Measurements from ENCODE around the gene ZNF784. TPM values are rescaled to one million over a fixed set of nuclear protein-coding genes. Genes with fewer than 3 reads are reported as not detected.
"Not testable (repeated sequence)": the region's sequence is repeated elsewhere in the genome, so short reads cannot be mapped to it uniquely, and the experiment has no call there.

ZNF784 gene
- total RNA-seq, 2 donors from 2014 or later = 7.2 to 10.7 TPM

GRCh38 chr19:55576746-55577145, 47.6 kb downstream of the ZNF784 start:
- Histone ChIP-seq H3K9me3 (ENCODE audit: control insufficient read depth, low read length) (no peaks in the 10 kb centered on the region), H3K27me3 (ENCODE audit: control insufficient read depth, insufficient read depth, low read length, poor library complexity, severe bottlenecking) (no peaks in the 10 kb centered on the region), H3K4me3 (ENCODE audit: low read length) (no peak overlapping the region), H3K4me1 (ENCODE audit: control insufficient read depth, insufficient read depth, low read length) (no peaks in the 10 kb centered on the region), H3K36me3 (ENCODE audit: control insufficient read depth, insufficient read depth, low read length) (peaks cover 12% of the 10 kb centered on the region), H3K27ac (ENCODE audit: low read depth, low read length) (no peak overlapping the region), H3K9ac (ENCODE audit: extremely low read depth, low read length, poor library complexity, severe bottlenecking) (no peak overlapping the region)
- H3K9me3 Mint-ChIP-seq = no peaks in the 10 kb centered on the region
- H3K27me3 Mint-ChIP-seq (ENCODE audit: insufficient read depth) = no peaks in the 10 kb centered on the region
- no peak for DNase-seq
- 80 to 99% methylated on average over 2 to 5 of the region's 5 CpGs for WGBS, 2 experiments (ENCODE audit: insufficient coverage in 1 of 2, insufficient read length in 1 of 2)
- H3K36me3 Mint-ChIP-seq (ENCODE audit: low read depth) = peaks cover 22% of the 10 kb centered on the region
- peaks cover 8% of the 10 kb centered on the region for H3K4me1 Mint-ChIP-seq
- TF ChIP-seq CTCF (conservative IDR thresholded peaks at IDR 0.05) = no peak
- H3K27ac Mint-ChIP-seq = no peak overlapping the region
- no peak overlapping the region for H3K4me3 Mint-ChIP-seq

- H3K27me3 Mint-ChIP-seq (ENCODE audit: insufficient read depth); H3K4me3 ChIP-seq (ENCODE audit: low read length); H3K9me3 Mint-ChIP-seq; DNase-seq; H3K27ac ChIP-seq (ENCODE audit: low read depth, low read length); H3K4me1 Mint-ChIP-seq; H3K4me3 Mint-ChIP-seq; H3K4me1 ChIP-seq (ENCODE audit: control insufficient read depth, insufficient read depth, low read length); H3K9me3 ChIP-seq (ENCODE audit: control insufficient read depth, low read length); H3K27me3 ChIP-seq (ENCODE audit: control insufficient read depth, insufficient read depth, low read length, poor library complexity, severe bottlenecking); H3K27ac Mint-ChIP-seq; H3K9ac ChIP-seq (ENCODE audit: extremely low read depth, low read length, poor library complexity, severe bottlenecking): not testable (repeated sequence)
- H3K36me3 ChIP-seq (ENCODE audit: control insufficient read depth, insufficient read depth, low read length) = peaks cover 12% of the 10 kb centered on the region
- H3K36me3 Mint-ChIP-seq (ENCODE audit: low read depth) = peaks cover 18% of the 10 kb centered on the region
- WGBS, 2 experiments (ENCODE audit: insufficient coverage in 1 of 2, insufficient read length in 1 of 2) = 93% methylated on average over 3 of the region's 6 CpGs; no CpG with 5 or more reads in 1 of the 2 experiments
Observed at GRCh38 chr19:55573929-55574328, 50.4 kb downstream of the ZNF784 start.

Other genes starting within 250 kb of the ZNF784 start
- 1 to 10 TPM in 1 of 2 donors, not detected in 1; 1.2 TPM for gene TMEM190, start 247.7 kb downstream of the ZNF784 start, total RNA-seq
- gene TMEM238, start 240.3 kb downstream of the ZNF784 start, total RNA-seq = 1 to 10 TPM; 3.9 to 4.4 TPM
- 1,000 to 10,000 TPM; 1,672 to 1,902 TPM for gene RPL28, start 238.6 kb downstream of the ZNF784 start, total RNA-seq
- 100 to 1,000 TPM; 202 to 246 TPM for gene UBE2S, start 216.8 kb downstream of the ZNF784 start, total RNA-seq
- gene SHISA7, start 181.3 kb downstream of the ZNF784 start, total RNA-seq = not detected
- gene ISOC2, start 162.9 kb downstream of the ZNF784 start, total RNA-seq = 10 to 100 TPM; 35.9 to 39.2 TPM
- 1 to 10 TPM in 1 of 2 donors, under 1 TPM in 1; 0.62 to 2.3 TPM for gene C19orf85, start 159.8 kb downstream of the ZNF784 start, total RNA-seq
- gene ZNF628, start 147.9 kb downstream of the ZNF784 start, total RNA-seq = 10 to 100 TPM in 1 of 2 donors, 1 to 10 TPM in 1; 9.9 to 12.6 TPM
- gene NAT14, start 139.4 kb downstream of the ZNF784 start, total RNA-seq = 10 to 100 TPM; 51.3 to 67.1 TPM
- gene SSC5D, start 136.1 kb downstream of the ZNF784 start, total RNA-seq = 1 to 10 TPM; 1.4 to 2.4 TPM
- gene SBK2, start 87.4 kb downstream of the ZNF784 start, total RNA-seq = 1 to 10 TPM; 3.3 to 6.6 TPM
- 1 to 10 TPM in 1 of 2 donors, under 1 TPM in 1; 0.48 to 1.4 TPM for gene SBK3, start 79.0 kb downstream of the ZNF784 start, total RNA-seq
- gene ZNF579, start 43.7 kb downstream of the ZNF784 start, total RNA-seq = 10 to 100 TPM; 27.5 to 30.7 TPM
- gene FIZ1, start 25.0 kb downstream of the ZNF784 start, total RNA-seq = 10 to 100 TPM; 19.7 to 21.1 TPM
- 1 to 10 TPM; 5.0 to 5.8 TPM for gene ZNF524, start 24.3 kb downstream of the ZNF784 start, total RNA-seq
- 10 to 100 TPM; 14.5 to 14.9 TPM for gene ZNF865, start 18.9 kb downstream of the ZNF784 start, total RNA-seq
- gene ZNF580, start 16.4 kb upstream of the ZNF784 start, total RNA-seq = 10 to 100 TPM; 27.3 to 38.6 TPM
- gene ZNF581, start 19.1 kb upstream of the ZNF784 start, total RNA-seq = 10 to 100 TPM; 47.2 to 48.7 TPM
- 10 to 100 TPM; 18.0 to 24.9 TPM for gene CCDC106, start 23.6 kb upstream of the ZNF784 start, total RNA-seq
- 100 to 1,000 TPM; 264 to 293 TPM for gene U2AF2, start 30.5 kb upstream of the ZNF784 start, total RNA-seq
- 100 to 1,000 TPM; 148 to 149 TPM for gene EPN1, start 50.7 kb upstream of the ZNF784 start, total RNA-seq
- gene NLRP9, start 113.8 kb upstream of the ZNF784 start, total RNA-seq = not detected
- not detected for gene RFPL4A, start 134.5 kb upstream of the ZNF784 start, total RNA-seq
- gene RFPL4AL1, start 144.6 kb upstream of the ZNF784 start, total RNA-seq = not detected
- gene NLRP11, start 207.4 kb upstream of the ZNF784 start, total RNA-seq = not detected
- gene NLRP4, start 212.0 kb upstream of the ZNF784 start, total RNA-seq = not detected

All from endodermal cell (in vitro differentiated cells).